AG10803 (cell line): ENCODE results near the gene MRGPRD.
A peak's percentile ranks its signal among the peaks of the same experiment; 100 is the strongest.

Experiments used
- DNase-seq: peaks from one replicate; pipeline ENCODE4 v3.0.0; 2010; ENCODE audit warnings: low read depth
- H3K4me3 ChIP-seq: 2 replicates; pipeline ENCODE4 v1.5.1; 2011; ENCODE audit warnings: mild to moderate bottlenecking, low read length, control low read depth
- CTCF ChIP-seq: conservative IDR thresholded peaks from 2 replicates; pipeline ENCODE4 v1.5.1; 2011; ENCODE audit warnings: mild to moderate bottlenecking, low read length, control low read depth, inconsistent platforms

Gene MRGPRD

GRCh38 chr11:68980776-68981065, at the start of gene MRGPRD:
Gene MRGPRD, minus strand, starts transcription at chr11:68980986. Its CDS starts 0 bp downstream, at chr11:68980986.
- TF ChIP-seq CTCF = no peak
- DNase-seq = no peak
- no peak within 1 kb of the TSS for H3K4me3 ChIP-seq

GRCh38 chr11:69030301-69030700, 49.5 kb upstream of the MRGPRD start:
- DNase-seq = no peak
- TF ChIP-seq CTCF = no peak
- no peak overlapping the region for H3K4me3 ChIP-seq

GRCh38 chr11:69027704-69028372, 47.1 kb upstream of the MRGPRD start:
- no peak overlapping the region for H3K4me3 ChIP-seq
- TF ChIP-seq CTCF = no peak
- no peak for DNase-seq

GRCh38 chr11:69024509-69024908, 43.7 kb upstream of the MRGPRD start:
- no peak for DNase-seq
- TF ChIP-seq CTCF = no peak
- no peak overlapping the region for H3K4me3 ChIP-seq

- TF ChIP-seq CTCF = no peak
- no peak for DNase-seq
- H3K4me3 ChIP-seq = no peak overlapping the region
These were observed 41.5 kb upstream of the MRGPRD start for GRCh38 chr11:69022260-69022659.

- DNase-seq = peak; percentile 94
- TF ChIP-seq CTCF = peak; percentile 38
- H3K4me3 ChIP-seq = no peak overlapping the region
These were observed 38.1 kb upstream of the MRGPRD start for GRCh38 chr11:69018924-69019323.

- TF ChIP-seq CTCF = no peak
- no peak for DNase-seq
- H3K4me3 ChIP-seq = no peak overlapping the region
These were observed 37.2 kb upstream of the MRGPRD start for GRCh38 chr11:69017951-69018350.
